ENCODE results near the gene NAMPT. TPM values are rescaled to one million over a fixed set of nuclear protein-coding genes. Genes with fewer than 3 reads are reported as not detected.

The NAMPT gene
- polyA plus RNA-seq, 2 of the 4 experiments (the other 2 are of a cell fraction): 213 to 274 TPM

DNA sequence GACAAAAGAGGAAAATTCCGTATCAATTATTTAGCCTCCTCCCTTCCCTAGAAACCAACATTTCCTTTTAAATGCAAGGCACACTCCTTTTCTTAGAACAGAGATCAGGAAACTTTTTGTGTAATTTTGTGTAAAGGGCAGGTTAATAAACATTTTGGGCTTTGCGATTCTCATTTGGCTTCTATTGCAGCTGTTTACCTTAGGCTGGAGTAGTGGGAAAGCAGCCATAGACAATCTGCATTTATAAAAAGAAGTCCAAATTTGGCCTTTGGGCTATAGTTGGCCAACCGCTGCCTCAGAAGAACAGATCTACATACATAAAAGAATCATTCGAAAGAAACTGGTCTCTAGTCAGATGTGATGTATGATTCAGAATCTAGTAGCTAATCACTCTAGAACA lies 35.3 kb downstream of the NAMPT start:
- WGBS (ENCODE audit: missing lambda C conversion rate): 91% methylated on average over 4 of the region's 4 CpGs
- ChIA-PET POLR2A (no interaction called here), CTCF (no interaction called here)
- FAIRE-seq: no peak
- TF ChIP-seq HOXA7 (CRISPR knock-in tag; IDR thresholded peaks at IDR 0.05) (no peak; the same call in 1 of the 2 replicates), POLR2AphosphoS2 (conservative IDR thresholded peaks at IDR 0.05; ENCODE audit: low read length) (peak; percentile 95)
- no peak for ATAC-seq
- no peak overlapping the region for H3K27ac ChIP-seq
- no peak for DNase-seq (ENCODE audit: low read depth in 1 of 2, low spot score in 1 of 2)
- no peak overlapping the region for H3K4me2 ChIP-seq
- H3K9me3 ChIP-seq: peaks cover 15% of the 10 kb centered on the region; the same call in 1 of the 3 replicates
- no peak overlapping the region for H3K4me3 ChIP-seq
- H3K4me1 ChIP-seq: 0 out of 3 replicates have a peak, but pooled peaks cover 5% of the 10 kb centered on the region

DNA sequence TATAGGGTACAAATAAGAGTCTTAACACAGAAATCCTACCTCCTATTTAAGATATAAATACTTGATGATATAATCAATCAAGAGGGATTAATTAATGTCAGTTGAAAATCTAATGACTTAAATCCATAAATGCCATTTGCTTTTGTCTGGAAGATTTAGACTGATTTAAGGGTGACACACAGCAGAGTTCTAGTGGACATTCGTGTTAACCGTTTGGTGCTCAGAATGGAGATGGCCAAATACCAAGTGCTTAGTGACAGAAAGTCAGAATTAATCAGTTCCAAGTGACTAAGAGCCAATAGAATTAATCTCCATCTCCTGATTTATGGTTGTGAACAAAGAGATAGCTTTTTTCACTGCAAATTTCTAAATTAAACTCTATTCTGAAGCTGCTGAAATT lies 36.2 kb downstream of the NAMPT start:
- ChIA-PET CTCF (no interaction called here), POLR2A (no interaction called here)
- ATAC-seq: no peak
- no peak overlapping the region for H3K4me2 ChIP-seq
- WGBS (ENCODE audit: missing lambda C conversion rate): 96% methylated on average over 2 of the region's 2 CpGs
- 0 out of 3 replicates have a peak, but pooled peaks cover 3% of the 10 kb centered on the region for H3K4me1 ChIP-seq
- H3K4me3 ChIP-seq: no peak overlapping the region
- TF ChIP-seq POLR2AphosphoS2 (conservative IDR thresholded peaks at IDR 0.05; ENCODE audit: low read length): peak; percentile 81; the same call in 1 of the 2 replicates
- TF ChIP-seq, protein P1, sequence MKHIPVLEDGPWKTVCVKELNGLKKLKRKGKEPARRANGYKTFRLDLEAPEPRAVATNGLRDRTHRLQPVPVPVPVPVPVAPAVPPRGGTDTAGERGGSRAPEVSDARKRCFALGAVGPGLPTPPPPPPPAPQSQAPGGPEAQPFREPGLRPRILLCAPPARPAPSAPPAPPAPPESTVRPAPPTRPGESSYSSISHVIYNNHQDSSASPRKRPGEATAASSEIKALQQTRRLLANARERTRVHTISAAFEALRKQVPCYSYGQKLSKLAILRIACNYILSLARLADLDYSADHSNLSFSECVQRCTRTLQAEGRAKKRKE (CRISPR knock-in tag; IDR thresholded peaks at IDR 0.05; ENCODE audit: low read depth): no peak
- H3K27ac ChIP-seq: no peak overlapping the region
- peaks cover 18% of the 10 kb centered on the region; the same call in 1 of the 3 replicates for H3K9me3 ChIP-seq
- no peak for FAIRE-seq
- DNase-seq (ENCODE audit: low read depth in 1 of 2, low spot score in 1 of 2): no peak

DNA sequence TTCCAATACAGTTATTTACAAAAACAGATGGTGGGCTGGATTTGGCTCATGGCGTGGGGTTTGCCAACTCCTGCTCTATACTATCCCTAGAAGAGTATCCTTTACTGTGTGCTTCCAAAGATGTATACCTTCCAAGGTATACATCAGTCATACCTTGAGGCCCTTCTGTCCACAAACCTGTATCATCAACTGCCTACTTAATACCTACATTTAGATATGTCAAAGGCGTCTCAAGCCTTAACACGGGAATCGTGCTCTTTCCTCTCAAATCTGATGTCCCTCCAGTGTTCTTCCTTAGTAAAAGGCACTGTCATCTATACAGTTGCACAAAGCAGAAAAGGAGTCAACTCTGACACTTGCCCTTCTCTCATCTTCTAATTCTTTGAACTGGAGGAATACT lies 36.9 kb downstream of the NAMPT start:
- DNase-seq (ENCODE audit: low read depth in 1 of 2, low spot score in 1 of 2) (no peak), FAIRE-seq (no peak), ATAC-seq (peak; percentile 43 to 50; a peak in 5 of 6 replicates)
- 0 out of 2 replicates have a peak, but pooled peaks have one; percentile 8 for TF ChIP-seq HOXA7 (CRISPR knock-in tag; IDR thresholded peaks at IDR 0.05)
- TF ChIP-seq, protein P2, sequence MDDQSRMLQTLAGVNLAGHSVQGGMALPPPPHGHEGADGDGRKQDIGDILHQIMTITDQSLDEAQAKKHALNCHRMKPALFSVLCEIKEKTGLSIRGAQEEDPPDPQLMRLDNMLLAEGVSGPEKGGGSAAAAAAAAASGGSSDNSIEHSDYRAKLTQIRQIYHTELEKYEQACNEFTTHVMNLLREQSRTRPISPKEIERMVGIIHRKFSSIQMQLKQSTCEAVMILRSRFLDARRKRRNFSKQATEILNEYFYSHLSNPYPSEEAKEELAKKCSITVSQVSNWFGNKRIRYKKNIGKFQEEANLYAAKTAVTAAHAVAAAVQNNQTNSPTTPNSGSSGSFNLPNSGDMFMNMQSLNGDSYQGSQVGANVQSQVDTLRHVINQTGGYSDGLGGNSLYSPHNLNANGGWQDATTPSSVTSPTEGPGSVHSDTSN (IDR thresholded peaks at IDR 0.05): no peak
- 0 out of 2 replicates have a peak, but pooled peaks have one; percentile 92 for TF ChIP-seq POLR2AphosphoS2 (conservative IDR thresholded peaks at IDR 0.05; ENCODE audit: low read length)
- no peak overlapping the region for H3K4me3 ChIP-seq
- CTCF ChIA-PET: interaction anchor here (1.0 to 1.5 kb wide), 2 partner anchors 71 to 128 kb away, joined by 5 to 10 read pairs; no protein-coding TSS in a partner anchor
- WGBS (ENCODE audit: missing lambda C conversion rate): 94% methylated on average over 4 of the region's 4 CpGs
- peaks cover 18% of the 10 kb centered on the region; the same call in 1 of the 3 replicates for H3K9me3 ChIP-seq
- H3K4me1 ChIP-seq: no peaks in the 10 kb centered on the region
- POLR2A ChIA-PET: no interaction called here
- no peak overlapping the region for H3K4me2 ChIP-seq
- no peak overlapping the region for H3K27ac ChIP-seq

DNA sequence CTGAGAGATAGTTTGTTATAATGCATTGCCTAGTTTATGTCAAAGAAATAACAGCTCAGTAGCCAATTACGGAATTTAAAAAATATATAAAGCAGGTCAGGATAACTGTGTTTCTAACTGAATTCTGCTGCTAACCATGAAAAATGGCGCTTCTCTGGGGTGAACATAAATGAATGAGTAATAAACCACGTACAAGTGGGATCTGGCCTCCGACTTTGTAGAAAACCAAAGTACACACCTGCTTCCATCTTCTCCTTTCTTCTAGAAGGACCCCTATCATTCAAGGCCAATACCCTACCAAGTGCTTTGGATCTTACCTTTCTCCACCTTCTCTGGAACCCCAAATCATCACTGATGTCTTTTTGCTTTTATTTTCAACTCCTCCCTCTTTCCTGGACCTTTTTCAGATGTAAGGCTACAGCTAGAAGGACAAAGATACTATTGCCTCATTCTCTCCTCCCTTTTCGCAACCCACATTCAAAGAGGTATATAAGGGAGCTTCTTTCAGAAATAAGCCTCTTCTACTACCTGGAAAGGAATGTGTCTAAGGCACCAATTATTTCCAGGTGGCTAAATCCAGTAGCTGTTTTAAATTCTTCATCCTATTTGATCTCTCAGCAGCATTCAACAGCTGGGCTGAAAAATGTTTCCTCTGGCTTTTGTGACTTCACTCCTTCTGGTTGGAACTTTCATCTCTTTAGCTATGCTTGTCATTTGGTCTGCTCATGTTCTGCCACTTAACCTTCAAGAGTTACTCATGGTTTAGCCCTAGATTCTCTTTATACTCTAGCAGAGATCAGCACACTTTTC lies 37.7 kb downstream of the NAMPT start:
- CTCF ChIA-PET: interaction anchor here (0.7 to 1.5 kb wide), 3 partner anchors 71 to 215 kb away, joined by 3 to 10 read pairs (median 5); no protein-coding TSS in a partner anchor
- Histone ChIP-seq H3K4me2 (no peak overlapping the region), H3K27ac (no peak overlapping the region), H3K4me3 (no peak overlapping the region), H3K4me1 (no peaks in the 10 kb centered on the region), H3K9me3 (peaks cover 18% of the 10 kb centered on the region; the same call in 1 of the 3 replicates)
- FAIRE-seq (no peak), ATAC-seq (peak; percentile 43 to 55; a peak in 5 of 6 replicates), DNase-seq (ENCODE audit: low read depth in 1 of 2, low spot score in 1 of 2) (no peak)
- POLR2A ChIA-PET: no interaction called here
- 85% methylated on average over 5 of the region's 5 CpGs for WGBS (ENCODE audit: missing lambda C conversion rate)
- TF ChIP-seq TFCP2L1 (CRISPR knock-in tag; IDR thresholded peaks at IDR 0.05) (no peak), JUN (IDR thresholded peaks at IDR 0.05) (0 out of 5 replicates have a peak, but pooled peaks of 1 of the 2 experiments have one; percentile 18), CBX2 (IDR thresholded peaks at IDR 0.05; ENCODE audit: borderline replicate concordance, low read depth) (no peak), MAZ (IDR thresholded peaks at IDR 0.05; ENCODE audit: borderline replicate concordance, low read depth, low read length) (no peak), FOSL2 (IDR thresholded peaks at IDR 0.05) (no peak), FOSL2 (CRISPR knock-in tag; IDR thresholded peaks at IDR 0.05) (peak; percentile 26), RFX5 (IDR thresholded peaks at IDR 0.05) (no peak), HOXB13 (CRISPR knock-in tag; IDR thresholded peaks at IDR 0.05; ENCODE audit: low read depth) (no peak)
- TF ChIP-seq, protein P2 (IDR thresholded peaks at IDR 0.05): no peak
- TF ChIP-seq, protein P3, sequence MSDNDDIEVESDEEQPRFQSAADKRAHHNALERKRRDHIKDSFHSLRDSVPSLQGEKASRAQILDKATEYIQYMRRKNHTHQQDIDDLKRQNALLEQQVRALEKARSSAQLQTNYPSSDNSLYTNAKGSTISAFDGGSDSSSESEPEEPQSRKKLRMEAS (IDR thresholded peaks at IDR 0.05): no peak
- TF ChIP-seq, protein P4, sequence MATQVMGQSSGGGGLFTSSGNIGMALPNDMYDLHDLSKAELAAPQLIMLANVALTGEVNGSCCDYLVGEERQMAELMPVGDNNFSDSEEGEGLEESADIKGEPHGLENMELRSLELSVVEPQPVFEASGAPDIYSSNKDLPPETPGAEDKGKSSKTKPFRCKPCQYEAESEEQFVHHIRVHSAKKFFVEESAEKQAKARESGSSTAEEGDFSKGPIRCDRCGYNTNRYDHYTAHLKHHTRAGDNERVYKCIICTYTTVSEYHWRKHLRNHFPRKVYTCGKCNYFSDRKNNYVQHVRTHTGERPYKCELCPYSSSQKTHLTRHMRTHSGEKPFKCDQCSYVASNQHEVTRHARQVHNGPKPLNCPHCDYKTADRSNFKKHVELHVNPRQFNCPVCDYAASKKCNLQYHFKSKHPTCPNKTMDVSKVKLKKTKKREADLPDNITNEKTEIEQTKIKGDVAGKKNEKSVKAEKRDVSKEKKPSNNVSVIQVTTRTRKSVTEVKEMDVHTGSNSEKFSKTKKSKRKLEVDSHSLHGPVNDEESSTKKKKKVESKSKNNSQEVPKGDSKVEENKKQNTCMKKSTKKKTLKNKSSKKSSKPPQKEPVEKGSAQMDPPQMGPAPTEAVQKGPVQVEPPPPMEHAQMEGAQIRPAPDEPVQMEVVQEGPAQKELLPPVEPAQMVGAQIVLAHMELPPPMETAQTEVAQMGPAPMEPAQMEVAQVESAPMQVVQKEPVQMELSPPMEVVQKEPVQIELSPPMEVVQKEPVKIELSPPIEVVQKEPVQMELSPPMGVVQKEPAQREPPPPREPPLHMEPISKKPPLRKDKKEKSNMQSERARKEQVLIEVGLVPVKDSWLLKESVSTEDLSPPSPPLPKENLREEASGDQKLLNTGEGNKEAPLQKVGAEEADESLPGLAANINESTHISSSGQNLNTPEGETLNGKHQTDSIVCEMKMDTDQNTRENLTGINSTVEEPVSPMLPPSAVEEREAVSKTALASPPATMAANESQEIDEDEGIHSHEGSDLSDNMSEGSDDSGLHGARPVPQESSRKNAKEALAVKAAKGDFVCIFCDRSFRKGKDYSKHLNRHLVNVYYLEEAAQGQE (IDR thresholded peaks at IDR 0.05): no peak
- TF ChIP-seq, protein P5, sequence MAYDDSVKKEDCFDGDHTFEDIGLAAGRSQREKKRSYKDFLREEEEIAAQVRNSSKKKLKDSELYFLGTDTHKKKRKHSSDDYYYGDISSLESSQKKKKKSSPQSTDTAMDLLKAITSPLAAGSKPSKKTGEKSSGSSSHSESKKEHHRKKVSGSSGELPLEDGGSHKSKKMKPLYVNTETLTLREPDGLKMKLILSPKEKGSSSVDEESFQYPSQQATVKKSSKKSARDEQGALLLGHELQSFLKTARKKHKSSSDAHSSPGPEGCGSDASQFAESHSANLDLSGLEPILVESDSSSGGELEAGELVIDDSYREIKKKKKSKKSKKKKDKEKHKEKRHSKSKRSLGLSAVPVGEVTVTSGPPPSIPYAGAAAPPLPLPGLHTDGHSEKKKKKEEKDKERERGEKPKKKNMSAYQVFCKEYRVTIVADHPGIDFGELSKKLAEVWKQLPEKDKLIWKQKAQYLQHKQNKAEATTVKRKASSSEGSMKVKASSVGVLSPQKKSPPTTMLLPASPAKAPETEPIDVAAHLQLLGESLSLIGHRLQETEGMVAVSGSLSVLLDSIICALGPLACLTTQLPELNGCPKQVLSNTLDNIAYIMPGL (CRISPR knock-in tag; IDR thresholded peaks at IDR 0.05; ENCODE audit: borderline replicate concordance): no peak
- TF ChIP-seq, protein P1 (CRISPR knock-in tag; IDR thresholded peaks at IDR 0.05; ENCODE audit: low read depth): no peak

All from A549 (cell line).